HepG2 (cell line): ENCODE measurements around the gene MCFD2. TPM values are rescaled to one million over a fixed set of nuclear protein-coding genes. Genes with fewer than 3 reads are reported as not detected.

Experiments used
- BRCA1 ChIP-seq: sonication (generic); formaldehyde crosslinking; IDR thresholded peaks from 2 replicates; pipeline ENCODE4 v1.4.0; 2020; ENCODE audit warnings: missing genetic modification reagents
- CREB1 ChIP-seq, 2 experiments: fragments of 450-650 bp in 1 of 2; IDR thresholded peaks; 2 replicates each; pipeline ENCODE4 v1.6.1; 2016 to 2017; ENCODE audit warnings: control low read depth in 1 of 2, mild to moderate bottlenecking in 1 of 2, missing compliant biosample characterization in 1 of 2, missing genetic modification characterization in 1 of 2
- FOXJ3 ChIP-seq: sonication (generic); formaldehyde crosslinking; IDR thresholded peaks from 2 replicates; pipeline ENCODE4 v1.4.0; 2020; ENCODE audit warnings: missing genetic modification reagents, mild to moderate bottlenecking, borderline replicate concordance
- MED13 ChIP-seq: sonication (generic); formaldehyde crosslinking; IDR thresholded peaks from 2 replicates; pipeline ENCODE4 v1.5.0; 2020; ENCODE audit warnings: missing genetic modification reagents
- NR2C2 ChIP-seq: sonication (generic); formaldehyde crosslinking; IDR thresholded peaks from 2 replicates; pipeline ENCODE4 v1.4.0; 2020; ENCODE audit warnings: missing genetic modification reagents, mild to moderate bottlenecking, moderate library complexity, borderline replicate concordance
- RBAK ChIP-seq: sonication (generic); formaldehyde crosslinking; IDR thresholded peaks from 2 replicates; pipeline ENCODE4 v1.5.1; 2020; ENCODE audit warnings: mild to moderate bottlenecking, missing genetic modification reagents
- SIN3A ChIP-seq: IDR thresholded peaks from 2 replicates; pipeline ENCODE4 v1.6.1; 2011; ENCODE audit warnings: low read depth, mild to moderate bottlenecking, control low read depth, low read length, borderline replicate concordance
- SIN3B ChIP-seq: fragments of 150-350 bp; IDR thresholded peaks from 2 replicates; pipeline ENCODE4 v1.6.1; 2014; ENCODE audit warnings: low read length
- SIX1 ChIP-seq: sonication (generic); formaldehyde crosslinking; IDR thresholded peaks from 2 replicates; pipeline ENCODE4 v1.4.0; 2020; ENCODE audit warnings: missing genetic modification reagents, borderline replicate concordance
- SOX13 ChIP-seq, 3 experiments: fragments of 450-650 bp in 1 of 3; sonication (generic) in 1 of 3; formaldehyde crosslinking in 1 of 3; IDR thresholded peaks in 2 of 3; conservative IDR thresholded peaks in 1 of 3; 2 replicates each; pipeline versions ENCODE4 v1.5.0 to v1.6.1; 2016 to 2020; ENCODE audit warnings: antibody characterized with exemption in 1 of 3, mild to moderate bottlenecking in 1 of 3, missing compliant biosample characterization in 1 of 3, missing genetic modification reagents in 1 of 3, moderate library complexity in 1 of 3
- TCF7 ChIP-seq: sonication (generic); IDR thresholded peaks from 2 replicates; pipeline ENCODE4 v1.6.1; 2016; ENCODE audit warnings: antibody characterized with exemption, low read depth
- U2AF2 ChIP-seq: fragments of 200-400 bp; formaldehyde crosslinking; IDR thresholded peaks from 2 replicates; pipeline ENCODE4 v1.6.1; 2017; ENCODE audit warnings: low read depth, mild to moderate bottlenecking, low read length
- ZBTB7B ChIP-seq: sonication (generic); formaldehyde crosslinking; IDR thresholded peaks from 2 replicates; pipeline ENCODE4 v1.4.0; 2020; ENCODE audit warnings: missing genetic modification reagents
- ZMYM2 ChIP-seq: sonication (generic); formaldehyde crosslinking; IDR thresholded peaks from 2 replicates; pipeline ENCODE4 v1.8.0; 2022; ENCODE audit warnings: mild to moderate bottlenecking, missing genetic modification reagents
- ZNF138 ChIP-seq: sonication (generic); formaldehyde crosslinking; IDR thresholded peaks from 2 replicates; pipeline ENCODE4 v1.5.0; 2020; ENCODE audit warnings: mild to moderate bottlenecking, low read depth, missing genetic modification reagents
- ZNF567 ChIP-seq: sonication (generic); formaldehyde crosslinking; IDR thresholded peaks from 2 replicates; pipeline ENCODE4 v1.8.1; 2023; ENCODE audit warnings: mild to moderate bottlenecking, missing genetic modification reagents, borderline replicate concordance
- polyA plus RNA-seq, 8 experiments: library from polyadenylated mRNA; depleted of rRNA in 3 of 8; stranded (reverse) in 7 of 8; unstranded in 1 of 8; fragments of >200 nt; fragmentation: Illumina TruSeq in 4 of 8; extraction: Trizol in 4 of 8; gene quantifications; 2 replicates each; pipeline versions ENCODE4 v1.2.1 to v1.2.3, GENCODE V29; 2011 to 2016; ENCODE audit warnings: low read depth in 4 of 8, missing spikeins in 1 of 8, mixed read lengths in 1 of 8; ENCODE audit not compliant: insufficient read depth in 1 of 8
- total RNA-seq, 5 experiments: library from RNA; depleted of rRNA; stranded (reverse); fragments of >200 nt; fragmentation: Illumina TruSeq; extraction: Trizol; gene quantifications; 2 replicates each; pipeline ENCODE4 v1.2.3, GENCODE V29; 2016; ENCODE audit warnings: low read depth in 1 of 5
- TF ChIP-seq, protein P1 (sequence below): sonication (generic); formaldehyde crosslinking; IDR thresholded peaks from one replicate; pipeline ENCODE4 v1.5.1; 2020; ENCODE audit warnings: mild to moderate bottlenecking, missing genetic modification reagents; ENCODE audit errors: not compliant biosample characterization

MCFD2 gene
- total and polyA plus RNA-seq, 2 of the 13 experiments (the other 11 are each of a cell fraction or from before 2014, with no cell fraction given): 183 to 232 TPM

GRCh38 chr2:46915811-46916630, 415 bp upstream of the MCFD2 start (continued):
- TF ChIP-seq, protein P1, sequence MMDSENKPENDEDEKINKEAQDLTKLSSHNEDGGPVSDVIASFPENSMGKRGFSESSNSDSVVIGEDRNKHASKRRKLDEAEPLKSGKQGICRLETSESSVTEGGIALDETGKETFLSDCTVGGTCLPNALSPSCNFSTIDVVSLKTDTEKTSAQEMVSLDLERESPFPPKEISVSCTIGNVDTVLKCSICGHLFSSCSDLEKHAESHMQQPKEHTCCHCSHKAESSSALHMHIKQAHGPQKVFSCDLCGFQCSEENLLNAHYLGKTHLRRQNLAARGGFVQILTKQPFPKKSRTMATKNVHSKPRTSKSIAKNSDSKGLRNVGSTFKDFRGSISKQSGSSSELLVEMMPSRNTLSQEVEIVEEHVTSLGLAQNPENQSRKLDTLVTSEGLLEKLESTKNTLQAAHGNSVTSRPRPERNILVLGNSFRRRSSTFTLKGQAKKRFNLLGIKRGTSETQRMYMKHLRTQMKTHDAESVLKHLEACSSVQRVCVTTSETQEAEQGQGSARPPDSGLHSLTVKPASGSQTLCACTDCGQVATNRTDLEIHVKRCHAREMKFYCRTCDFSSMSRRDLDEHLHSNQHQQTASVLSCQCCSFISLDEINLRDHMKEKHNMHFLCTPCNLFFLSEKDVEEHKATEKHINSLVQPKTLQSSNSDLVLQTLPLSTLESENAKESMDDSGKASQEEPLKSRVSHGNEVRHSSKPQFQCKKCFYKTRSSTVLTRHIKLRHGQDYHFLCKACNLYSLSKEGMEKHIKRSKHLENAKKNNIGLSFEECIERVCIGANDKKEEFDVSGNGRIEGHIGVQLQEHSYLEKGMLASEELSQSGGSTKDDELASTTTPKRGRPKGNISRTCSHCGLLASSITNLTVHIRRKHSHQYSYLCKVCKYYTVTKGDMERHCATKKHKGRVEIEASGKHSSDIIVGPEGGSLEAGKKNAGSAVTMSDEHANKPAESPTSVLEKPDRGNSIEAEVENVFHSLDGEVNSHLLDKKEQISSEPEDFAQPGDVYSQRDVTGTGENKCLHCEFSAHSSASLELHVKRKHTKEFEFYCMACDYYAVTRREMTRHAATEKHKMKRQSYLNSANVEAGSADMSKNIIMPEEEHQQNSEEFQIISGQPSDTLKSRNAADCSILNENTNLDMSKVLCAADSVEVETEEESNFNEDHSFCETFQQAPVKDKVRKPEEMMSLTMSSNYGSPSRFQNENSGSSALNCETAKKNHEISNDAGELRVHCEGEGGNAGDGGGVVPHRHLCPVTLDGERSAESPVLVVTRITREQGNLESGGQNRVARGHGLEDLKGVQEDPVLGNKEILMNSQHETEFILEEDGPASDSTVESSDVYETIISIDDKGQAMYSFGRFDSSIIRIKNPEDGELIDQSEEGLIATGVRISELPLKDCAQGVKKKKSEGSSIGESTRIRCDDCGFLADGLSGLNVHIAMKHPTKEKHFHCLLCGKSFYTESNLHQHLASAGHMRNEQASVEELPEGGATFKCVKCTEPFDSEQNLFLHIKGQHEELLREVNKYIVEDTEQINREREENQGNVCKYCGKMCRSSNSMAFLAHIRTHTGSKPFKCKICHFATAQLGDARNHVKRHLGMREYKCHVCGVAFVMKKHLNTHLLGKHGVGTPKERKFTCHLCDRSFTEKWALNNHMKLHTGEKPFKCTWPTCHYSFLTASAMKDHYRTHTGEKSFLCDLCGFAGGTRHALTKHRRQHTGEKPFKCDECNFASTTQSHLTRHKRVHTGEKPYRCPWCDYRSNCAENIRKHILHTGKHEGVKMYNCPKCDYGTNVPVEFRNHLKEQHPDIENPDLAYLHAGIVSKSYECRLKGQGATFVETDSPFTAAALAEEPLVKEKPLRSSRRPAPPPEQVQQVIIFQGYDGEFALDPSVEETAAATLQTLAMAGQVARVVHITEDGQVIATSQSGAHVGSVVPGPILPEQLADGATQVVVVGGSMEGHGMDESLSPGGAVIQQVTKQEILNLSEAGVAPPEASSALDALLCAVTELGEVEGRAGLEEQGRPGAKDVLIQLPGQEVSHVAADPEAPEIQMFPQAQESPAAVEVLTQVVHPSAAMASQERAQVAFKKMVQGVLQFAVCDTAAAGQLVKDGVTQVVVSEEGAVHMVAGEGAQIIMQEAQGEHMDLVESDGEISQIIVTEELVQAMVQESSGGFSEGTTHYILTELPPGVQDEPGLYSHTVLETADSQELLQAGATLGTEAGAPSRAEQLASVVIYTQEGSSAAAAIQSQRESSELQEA: no peak
- TF ChIP-seq ZBTB7B (CRISPR knock-in tag) (peak; percentile 69), FOXJ3 (CRISPR knock-in tag) (no peak), SIN3B (no peak), TCF7 (no peak), SIX1 (CRISPR knock-in tag) (0 out of 2 replicates have a peak, but pooled peaks have one; percentile 13), BRCA1 (CRISPR knock-in tag) (peak; percentile 96), CREB1 (IDR thresholded peaks at IDR 0.05) (peak; percentile 76), CREB1 (CRISPR knock-in tag; IDR thresholded peaks at IDR 0.05) (peak; percentile 76), ZNF567 (CRISPR knock-in tag) (no peak; the same call in 1 of the 2 replicates), ZNF138 (CRISPR knock-in tag) (peak; percentile 94; the same call in 1 of the 2 replicates), ZMYM2 (CRISPR knock-in tag) (0 out of 2 replicates have a peak, but pooled peaks have one; percentile 50), RBAK (CRISPR knock-in tag) (no peak), NR2C2 (CRISPR knock-in tag) (no peak), U2AF2 (no peak), SOX13 (IDR thresholded peaks at IDR 0.05) (no peak), SOX13 (CRISPR knock-in tag; conservative IDR thresholded peaks at IDR 0.05 in 1 of 2, IDR thresholded peaks at IDR 0.05 in 1 of 2) (peak in 1 of 2 experiments; percentile 5; a peak in 1 of 4 replicates), MED13 (CRISPR knock-in tag) (peak; percentile 75), SIN3A (peak; percentile 93)
